K562 (cell line): ENCODE measurements around the gene HDLBP. TPM values are rescaled to one million over a fixed set of nuclear protein-coding genes. Genes with fewer than 3 reads are reported as not detected.

ENCODE experiments used
- ATAC-seq: fragments of 200-7000 bp; cut with Tn5 transposase; 3 replicates; pipeline ENCODE4 v1.9.1; 2020; ENCODE audit warnings: moderate library complexity
- BruUV-seq: library from RNA; stranded (reverse); fragments of 400-500 nt; replicated peaks from 2 replicates; lab custom pipeline; 2021; lab: Mats Ljungman, UMichigan
- CTCF ChIA-PET: fragments of 300-600 bp; formaldehyde crosslinking; extraction: SDS; loops from one replicate; lab custom pipeline; 2021; ENCODE audit warnings: low intra/inter-chr PET ratio; lab: Yijun Ruan, JAX
- POLR2A ChIA-PET: fragments of 300-600, 350-650 bp; sonication (Branson Sonifier 250); formaldehyde crosslinking; extraction: SDS; loops from one replicate; lab custom pipeline; 2021; ENCODE audit warnings: antibody characterized with exemption, inconsistent platforms; lab: Yijun Ruan, JAX
- DNase-seq, 4 experiments: peaks; one replicate each; pipeline versions ENCODE4 v3.0.0 to v3.0.0-alpha.2; 2011 to 2018; ENCODE audit warnings: low spot score in 3 of 4, mixed read lengths in 3 of 4; ENCODE audit errors: extremely low read depth in 1 of 4
- FAIRE-seq: peaks from 2 replicates; lab custom pipeline; 2011; peaks lifted over from hg19 to GRCh38; lab: Jason Lieb, UNC
- H2AFZ ChIP-seq: 2 replicates; pipeline ENCODE4 v1.6.0; 2011; ENCODE audit warnings: low read depth, low read length, control low read depth, inconsistent platforms
- H3K27ac ChIP-seq: fragments of 200-600 bp; 3 replicates; pipeline ENCODE4 v1.8.0; 2011; ENCODE audit warnings: low read depth, mild to moderate bottlenecking, control low read depth, inconsistent platforms, low read length, moderate library complexity, mixed read lengths; ENCODE audit errors: extremely low read depth
- H3K27me3 ChIP-seq, 2 experiments: fragments of 300-600 bp in 1 of 2; 2 replicates in 1 of 2; 3 replicates in 1 of 2; pipeline versions ENCODE4 v1.6.0 to v1.8.0; 2011; ENCODE audit warnings: inconsistent platforms in 2 of 2, low read length in 2 of 2, mild to moderate bottlenecking in 1 of 2, mixed read lengths in 1 of 2, moderate library complexity in 1 of 2; ENCODE audit not compliant: control insufficient read depth in 2 of 2, insufficient read depth in 2 of 2
- H3K36me3 ChIP-seq: fragments of 300-600 bp; 3 replicates; pipeline ENCODE4 v1.8.0; 2011; ENCODE audit warnings: mild to moderate bottlenecking, low read length, inconsistent platforms; ENCODE audit not compliant: control insufficient read depth, insufficient read depth
- H3K4me1 ChIP-seq, 2 experiments: fragments of 200-600 bp in 1 of 2; replicated peaks in 1 of 2; 2 replicates in 1 of 2; 3 replicates in 1 of 2; pipeline versions ENCODE4 v1.5.1 to v1.8.0; 2011; ENCODE audit warnings: inconsistent platforms in 2 of 2, low read length in 2 of 2, mild to moderate bottlenecking in 1 of 2, mixed read lengths in 1 of 2, moderate library complexity in 1 of 2; ENCODE audit not compliant: control insufficient read depth in 2 of 2, insufficient read depth in 2 of 2
- H3K4me2 ChIP-seq: 2 replicates; pipeline ENCODE4 v1.6.1; 2011; ENCODE audit warnings: low read length, control low read depth, inconsistent platforms, mixed read lengths; ENCODE audit not compliant: insufficient read depth
- H3K4me3 ChIP-seq: fragments of 200-600 bp; sonication (generic), shearing (Covaris generic); 2 replicates; pipeline ENCODE4 v1.5.1; 2016; ENCODE audit warnings: control low read depth, inconsistent platforms
- H3K79me2 ChIP-seq: fragments of 200-600 bp; 3 replicates; pipeline ENCODE4 v1.8.0; 2011; ENCODE audit warnings: low read length, inconsistent platforms; ENCODE audit not compliant: control insufficient read depth, insufficient read depth
- H3K9ac ChIP-seq, 2 experiments: 2 replicates each; pipeline versions ENCODE4 v1.6.0 to v1.6.1; 2011; ENCODE audit warnings: low read depth in 2 of 2, low read length in 2 of 2, control low read depth in 1 of 2, inconsistent platforms in 1 of 2, mild to moderate bottlenecking in 1 of 2, mixed read lengths in 1 of 2; ENCODE audit not compliant: insufficient read depth in 1 of 2
- H3K9me1 ChIP-seq: one replicate; pipeline ENCODE4 v1.6.0; 2011; ENCODE audit warnings: inconsistent platforms, mild to moderate bottlenecking, low read length, moderate library complexity; ENCODE audit not compliant: control insufficient read depth, insufficient read depth
- H3K9me3 ChIP-seq: replicated peaks from 2 replicates; pipeline ENCODE4 v1.5.1; 2011; ENCODE audit warnings: low read depth, low read length, inconsistent platforms; ENCODE audit not compliant: control insufficient read depth, insufficient read depth
- H4K20me1 ChIP-seq: replicated peaks from 2 replicates; pipeline ENCODE4 v1.6.1; 2011; ENCODE audit warnings: low read length, inconsistent platforms, mixed read lengths; ENCODE audit not compliant: control insufficient read depth, insufficient read depth
- CBX5 ChIP-seq: IDR thresholded peaks from 2 replicates; pipeline ENCODE4 v1.6.1; 2014; ENCODE audit warnings: low read depth, borderline replicate concordance
- DACH1 ChIP-seq: fragments of 450-650 bp; IDR thresholded peaks from 2 replicates; pipeline ENCODE4 v1.6.1; 2018; ENCODE audit not compliant: partially characterized antibody
- EP400 ChIP-seq: fragments of 450-650 bp; IDR thresholded peaks from 2 replicates; pipeline ENCODE4 v1.6.1; 2017; ENCODE audit warnings: antibody characterized with exemption, mild to moderate bottlenecking, moderate library complexity
- MED1 ChIP-seq: sonication (generic); formaldehyde crosslinking; IDR thresholded peaks from 2 replicates; pipeline ENCODE4 v1.8.1; 2023; ENCODE audit warnings: missing genetic modification reagents, borderline replicate concordance
- PHF21A ChIP-seq: fragments of 450-650 bp; IDR thresholded peaks from 2 replicates; pipeline ENCODE4 v1.6.1; 2017; ENCODE audit warnings: low read depth, borderline replicate concordance
- PKNOX1 ChIP-seq: fragments of 450-650 bp; IDR thresholded peaks from 2 replicates; pipeline ENCODE4 v1.6.1; 2016
- SRF ChIP-seq, 2 experiments: fragments of 250-450, 450-650 bp in 1 of 2; sonication (Bioruptor Pico) in 1 of 2; sonication (generic) in 1 of 2; formaldehyde crosslinking; IDR thresholded peaks; 2 replicates each; pipeline versions ENCODE4 v1.5.0 to v1.5.1; 2020 to 2022; ENCODE audit warnings: mild to moderate bottlenecking in 1 of 2, missing genetic modification reagents in 1 of 2
- STAT6 ChIP-seq: sonication (generic); formaldehyde crosslinking; IDR thresholded peaks from 2 replicates; pipeline ENCODE4 v1.8.1; 2023; ENCODE audit warnings: mild to moderate bottlenecking, missing genetic modification reagents
- XRCC3 ChIP-seq: fragments of 450-650 bp; IDR thresholded peaks from 2 replicates; pipeline ENCODE4 v1.6.1; 2017; ENCODE audit warnings: mild to moderate bottlenecking, moderate library complexity
- WGBS: fragments of 100-300 bp; shearing (Covaris generic); methylation state at CpG from one replicate; pipeline ENCODE4 v1.1.6; 2016; ENCODE audit warnings: low coverage, mixed read lengths; ENCODE audit not compliant: insufficient coverage; ENCODE audit errors: missing lambda C conversion rate; 5-methylcytosine and 5-hydroxymethylcytosine counted together
- in situ Hi-C: fragments of 300-500 bp; cut with MboI; formaldehyde crosslinking; loops from 4 replicates; pipeline ENCODE4 v1.15.0; 2018; ENCODE audit warnings: inconsistent platforms, mixed read lengths
- intact Hi-C: fragments of 100-400 bp; cut with micrococcal nuclease; formaldehyde crosslinking; loops from 2 replicates; pipeline ENCODE4 v1.14.2; 2022
- polyA plus RNA-seq, 8 experiments: library from polyadenylated mRNA; depleted of rRNA in 4 of 8; stranded (reverse) in 5 of 8; unstranded in 3 of 8; fragments of >200 nt; fragmentation: Nextera tagmentation in 2 of 8; fragmentation: Illumina TruSeq in 1 of 8; extraction: Ambion mirVana in 2 of 8; extraction: Trizol in 1 of 8; gene quantifications; 2 replicates each; pipeline versions ENCODE4 v1.2.1 to v1.2.3, GENCODE V29; 2011 to 2014; ENCODE audit warnings: inconsistent platforms in 1 of 8, missing spikeins in 1 of 8
- total RNA-seq, 7 experiments: library from RNA; depleted of rRNA in 6 of 7; stranded (reverse); fragments of >200 nt in 6 of 7; fragmentation: Illumina TruSeq in 2 of 7; extraction: Trizol in 2 of 7; gene quantifications; 2 replicates each; pipeline versions ENCODE4 v1.2.1 to v1.2.3, GENCODE V29; 2011 to 2021; ENCODE audit warnings: low replicate concordance in 1 of 7

HDLBP gene
- total and polyA plus RNA-seq, 9 of the 15 experiments (the other 6 are each of a cell fraction or from before 2014, with no cell fraction given) = 24.4 to 378 (median 146) TPM

GRCh38 chr2:241271706-241272302 lies 43.7 kb downstream of the HDLBP start (continued):
- TF ChIP-seq SRF (CRISPR knock-in tag; IDR thresholded peaks at IDR 0.05) (no peak), MED1 (CRISPR knock-in tag) (no peak), EP400 (0 out of 2 replicates have a peak, but pooled peaks have one; percentile 44), PKNOX1 (no peak), PHF21A (no peak)

- intact Hi-C loops (no loop called here), in situ Hi-C loops (no loop called here)
- POLR2A ChIA-PET = no interaction called here
- no peak for DNase-seq
- 71% methylated on average over 4 of the region's 5 CpGs for WGBS
- Histone ChIP-seq H3K27me3 (no peaks in the 10 kb centered on the region), H3K27ac (no peak overlapping the region), H4K20me1 (peaks cover 22% of the 10 kb centered on the region), H3K9me3 (no peaks in the 10 kb centered on the region), H3K4me2 (no peak overlapping the region), H3K4me3 (no peak overlapping the region), H3K79me2 (peaks cover 82% of the 10 kb centered on the region), H3K36me3 (peaks cover 50% of the 10 kb centered on the region; the same call in 2 of the 3 replicates), H3K9ac (peak overlapping the region in 1 of 2 experiments; percentile 76; a peak in 1 of 4 replicates), H3K4me1 (peaks cover 0 to 18% of the 10 kb centered on the region in 2 experiments; a peak in 4 of 5 replicates), H3K9me1 (no peaks in the 10 kb centered on the region), H2AFZ (no peak overlapping the region)
- CTCF ChIA-PET = no interaction called here
- BruUV-seq = no TSS peak
- FAIRE-seq = no peak
- TF ChIP-seq XRCC3 = no peak
- TF ChIP-seq DACH1 = no peak
- no peak for TF ChIP-seq STAT6 (CRISPR knock-in tag)
- TF ChIP-seq CBX5 = no peak
- no peak for ATAC-seq
Observed at GRCh38 chr2:241270531-241270930, 44.9 kb downstream of the HDLBP start.
